ENCODE results near the gene TMED10.
A peak's percentile ranks its signal among the peaks of the same experiment; 100 is the strongest.
"Not testable (repeated sequence)": the region's sequence is repeated elsewhere in the genome, so short reads cannot be mapped to it uniquely, and the experiment has no call there.

The TMED10 gene

DNA sequence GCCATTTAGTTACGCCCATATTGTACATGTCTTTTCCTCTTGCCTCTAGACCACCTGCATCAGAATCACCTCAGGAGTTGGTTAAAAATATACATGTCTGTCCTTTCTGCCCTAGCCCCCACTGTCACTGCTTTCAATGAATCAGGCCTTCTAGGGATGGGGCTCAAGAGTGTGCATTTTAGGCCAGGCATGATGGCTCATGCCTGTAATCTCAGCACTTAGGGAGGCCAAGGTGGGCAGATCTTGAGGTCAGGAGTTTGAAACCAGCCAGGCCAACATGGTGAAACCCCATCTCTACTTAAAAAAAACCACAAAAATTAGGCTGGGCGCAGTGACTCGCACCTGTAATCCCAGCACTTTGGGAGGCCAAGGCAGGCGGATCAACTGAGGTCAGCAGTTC is 13.6 kb upstream of the TMED10 start:
- DNase-seq (ENCODE audit: low read depth): no peak

DNA sequence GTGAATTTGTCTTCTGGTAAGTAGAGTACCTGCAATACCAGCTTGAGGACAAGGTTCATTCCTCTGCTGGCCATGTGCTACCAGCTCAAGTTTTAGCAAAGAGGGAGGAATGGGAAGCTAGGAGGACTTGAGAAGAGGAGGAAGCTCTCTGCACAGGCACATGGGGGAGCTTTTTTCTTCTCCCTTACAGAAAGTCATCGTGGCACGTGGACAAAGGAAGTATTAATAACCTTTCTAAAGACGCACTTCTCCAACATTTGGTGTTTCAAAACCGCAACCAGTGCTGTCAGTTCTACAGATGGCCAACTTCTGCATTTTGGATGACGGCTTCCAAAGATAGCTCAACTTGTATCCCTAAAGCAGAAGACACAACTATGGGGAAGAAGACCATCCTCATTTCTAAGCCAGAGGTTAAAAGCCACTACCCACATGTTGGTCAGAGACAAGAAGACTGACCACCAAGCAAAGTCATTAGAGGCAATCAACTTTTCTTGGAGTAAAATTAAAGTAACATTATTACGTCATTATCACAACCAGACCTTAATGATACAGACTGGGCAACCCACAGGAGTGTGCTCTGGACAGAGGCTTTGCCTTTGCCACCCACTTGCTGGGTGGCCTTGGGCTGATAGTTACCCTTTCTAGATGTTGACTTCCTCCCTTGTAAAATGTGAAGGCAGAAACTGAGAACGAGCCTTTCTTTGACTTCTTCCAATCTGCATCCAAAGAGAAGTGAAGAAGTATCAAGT is 12.3 kb upstream of the TMED10 start:
- peak; percentile 25 for DNase-seq (ENCODE audit: low read depth)

DNA sequence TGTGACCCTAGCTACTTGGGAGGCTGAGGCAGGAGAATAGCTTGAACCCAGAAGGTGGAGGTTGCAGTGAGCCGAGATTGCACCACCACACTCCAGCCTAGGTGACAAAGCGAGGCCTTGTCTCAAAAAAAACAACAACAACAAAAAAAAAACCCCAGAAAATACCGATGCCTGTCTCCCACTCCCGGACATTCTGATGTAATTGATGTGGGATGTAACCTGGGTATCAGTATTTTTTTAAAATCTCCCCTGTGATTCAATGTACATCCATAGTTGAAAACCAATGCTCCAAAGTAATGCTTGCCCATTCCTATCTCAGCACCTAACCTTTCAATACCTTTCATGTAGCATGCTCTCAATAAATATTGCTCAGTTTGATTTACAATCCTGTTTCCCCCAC is 11.7 kb upstream of the TMED10 start:
- no peak for DNase-seq (ENCODE audit: low read depth)

DNA sequence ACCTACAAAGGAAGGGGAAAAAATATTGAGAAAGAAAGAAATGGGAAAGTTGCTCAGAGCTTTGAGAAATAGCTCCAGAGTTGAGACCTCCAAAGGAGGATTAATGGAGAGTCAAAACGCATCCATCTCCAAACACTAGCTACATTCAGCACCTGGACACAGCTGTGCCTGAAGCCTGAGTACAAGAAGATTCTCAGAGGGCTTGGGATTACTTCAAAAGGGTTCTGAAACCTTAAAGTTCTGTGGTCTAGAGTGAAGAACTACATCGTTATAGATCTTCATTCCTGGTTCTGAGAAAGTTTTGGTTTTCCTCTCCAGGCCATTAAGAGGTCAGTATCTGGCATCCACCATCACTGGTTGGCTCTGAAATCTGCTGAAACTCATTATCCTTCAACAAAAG is 10.5 kb upstream of the TMED10 start:
- no peak for DNase-seq (ENCODE audit: low read depth)

DNA sequence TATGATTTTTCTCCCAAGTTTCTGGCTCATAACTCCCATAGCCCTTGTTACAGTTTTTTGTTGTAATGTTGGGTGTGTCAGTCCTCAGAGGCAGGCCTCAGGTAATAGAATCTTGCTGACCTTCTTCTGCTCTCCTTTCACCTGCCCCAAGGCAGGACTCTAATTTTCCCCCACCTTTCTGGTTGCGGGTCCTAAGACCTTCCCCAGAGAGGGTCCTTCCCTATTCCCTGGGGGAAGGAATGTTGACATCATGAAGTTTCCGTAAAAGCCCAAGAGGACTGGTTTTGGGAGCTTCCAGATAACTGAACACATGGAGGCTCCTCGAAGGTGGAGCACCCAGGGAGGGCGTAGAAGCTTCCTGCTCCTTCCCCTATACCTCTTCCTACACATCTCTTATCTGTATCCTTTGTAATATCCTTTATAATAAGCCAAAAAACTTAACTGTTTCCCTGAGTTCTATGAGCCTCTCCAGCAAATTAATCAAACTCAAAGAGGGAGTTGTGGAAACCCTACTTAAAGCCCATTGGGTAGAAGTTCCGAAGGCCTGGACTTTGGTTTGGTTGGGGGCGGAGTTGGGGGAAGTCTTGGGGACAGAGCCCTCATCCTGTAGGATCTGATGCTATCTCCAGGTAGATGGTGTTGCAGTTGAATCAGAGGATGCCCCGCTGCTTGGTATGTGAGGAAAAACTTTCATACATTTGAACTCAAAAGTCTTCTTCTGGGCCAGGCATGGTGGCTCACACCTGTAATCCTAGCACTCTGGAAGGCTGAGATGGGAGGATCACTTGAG is 9.0 kb upstream of the TMED10 start:
- DNase-seq (ENCODE audit: low read depth): no peak

DNA sequence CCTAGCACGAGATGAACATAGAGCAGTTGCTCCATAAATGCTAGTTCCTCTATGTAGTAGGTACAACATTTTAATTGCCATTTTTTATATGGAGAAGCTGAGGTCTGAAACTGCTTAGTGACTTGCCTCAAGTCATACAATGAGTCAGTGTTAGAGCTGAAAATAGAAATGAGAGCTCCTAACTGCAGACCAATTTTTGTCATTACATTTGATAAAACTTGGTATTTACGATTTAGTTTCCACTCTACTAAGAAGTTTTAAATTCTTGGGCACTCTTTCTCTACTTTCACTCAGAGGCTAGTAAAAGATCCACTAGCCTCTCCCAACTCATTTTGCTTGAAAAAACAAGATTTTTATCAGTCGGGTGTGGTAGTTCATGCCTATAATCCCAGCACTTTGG is 8.1 kb upstream of the TMED10 start:
- no peak for DNase-seq (ENCODE audit: low read depth)

DNA sequence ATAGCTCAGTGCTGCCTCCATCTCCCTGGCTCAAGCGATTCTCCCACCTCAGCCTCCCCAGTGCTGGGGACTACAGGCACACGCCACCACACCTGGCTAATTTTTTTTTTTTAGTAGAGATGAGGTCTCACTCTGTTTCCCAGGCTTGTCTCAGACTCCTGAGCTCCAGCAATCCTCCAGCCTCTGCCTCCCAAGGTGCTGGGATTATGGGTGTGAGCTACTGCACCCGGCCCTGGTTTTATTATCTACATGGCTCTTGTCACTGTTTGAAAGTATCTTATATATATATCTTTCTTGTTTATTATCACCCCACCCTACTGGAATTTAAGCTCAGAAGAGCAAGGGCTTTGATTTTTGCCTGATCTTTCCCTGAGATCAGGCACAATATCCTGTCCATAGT is 7.6 kb upstream of the TMED10 start:
- DNase-seq (ENCODE audit: low read depth): no peak

DNA sequence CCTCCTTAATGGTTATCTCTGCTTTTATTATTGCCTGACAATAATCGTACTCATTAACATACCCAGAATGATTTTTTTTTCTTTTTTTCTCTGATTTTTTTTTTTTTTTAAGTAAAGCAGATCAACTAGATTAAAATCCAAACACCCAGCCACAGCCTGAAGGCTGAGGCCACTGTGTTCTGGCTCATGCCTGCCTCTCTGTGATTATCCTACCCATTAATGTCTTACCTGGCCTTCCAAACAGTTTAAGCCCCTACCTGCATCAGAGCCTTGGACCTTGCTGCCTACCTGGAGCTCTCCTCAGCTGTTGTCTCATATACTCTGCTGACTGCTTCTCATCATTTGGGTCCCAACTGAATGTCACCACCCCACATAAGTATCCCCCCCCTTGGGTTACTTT is 6.8 kb upstream of the TMED10 start:
- no peak for DNase-seq (ENCODE audit: low read depth)

DNA sequence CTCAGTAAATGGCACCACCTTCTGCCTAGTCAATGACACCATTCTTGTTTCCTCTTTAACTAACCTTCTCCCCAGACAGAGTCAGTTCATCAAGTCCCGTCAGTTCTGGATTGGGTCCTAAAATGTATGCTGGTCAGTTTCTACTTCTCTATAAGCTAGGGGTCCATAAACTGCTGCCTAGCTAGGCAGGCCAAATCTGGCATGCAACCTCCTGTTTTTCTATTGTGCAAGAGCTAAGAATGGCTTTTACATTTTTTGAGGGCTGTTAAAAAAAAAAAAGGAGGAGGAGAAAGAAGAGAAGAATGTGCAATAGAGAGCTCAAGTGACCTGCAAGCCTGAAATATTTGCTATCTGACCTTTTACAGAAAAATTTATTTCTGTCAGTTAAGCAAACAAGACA is 6.4 kb upstream of the TMED10 start:
- DNase-seq (ENCODE audit: low read depth): no peak

DNA sequence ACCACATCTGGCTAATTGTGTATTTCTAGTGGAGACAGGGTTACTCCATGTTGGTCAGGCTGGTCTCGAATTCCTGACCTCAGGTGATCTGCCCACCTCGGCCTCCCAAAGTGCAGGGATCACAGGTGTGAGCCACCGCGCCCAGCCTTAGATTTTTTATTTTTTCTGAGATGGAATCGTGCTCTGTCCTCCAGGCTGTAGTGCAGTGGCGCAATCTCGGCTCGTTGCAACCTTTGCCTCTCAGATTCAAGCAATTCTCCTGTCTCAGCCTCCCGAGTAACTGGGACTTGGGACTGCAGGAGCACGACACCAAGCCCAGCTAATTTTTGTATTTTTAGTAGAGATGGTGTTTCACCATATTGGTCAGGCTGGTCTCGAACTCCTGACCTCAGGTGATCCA is 5.8 kb upstream of the TMED10 start:
- DNase-seq (ENCODE audit: low read depth): not testable (repeated sequence)

DNA sequence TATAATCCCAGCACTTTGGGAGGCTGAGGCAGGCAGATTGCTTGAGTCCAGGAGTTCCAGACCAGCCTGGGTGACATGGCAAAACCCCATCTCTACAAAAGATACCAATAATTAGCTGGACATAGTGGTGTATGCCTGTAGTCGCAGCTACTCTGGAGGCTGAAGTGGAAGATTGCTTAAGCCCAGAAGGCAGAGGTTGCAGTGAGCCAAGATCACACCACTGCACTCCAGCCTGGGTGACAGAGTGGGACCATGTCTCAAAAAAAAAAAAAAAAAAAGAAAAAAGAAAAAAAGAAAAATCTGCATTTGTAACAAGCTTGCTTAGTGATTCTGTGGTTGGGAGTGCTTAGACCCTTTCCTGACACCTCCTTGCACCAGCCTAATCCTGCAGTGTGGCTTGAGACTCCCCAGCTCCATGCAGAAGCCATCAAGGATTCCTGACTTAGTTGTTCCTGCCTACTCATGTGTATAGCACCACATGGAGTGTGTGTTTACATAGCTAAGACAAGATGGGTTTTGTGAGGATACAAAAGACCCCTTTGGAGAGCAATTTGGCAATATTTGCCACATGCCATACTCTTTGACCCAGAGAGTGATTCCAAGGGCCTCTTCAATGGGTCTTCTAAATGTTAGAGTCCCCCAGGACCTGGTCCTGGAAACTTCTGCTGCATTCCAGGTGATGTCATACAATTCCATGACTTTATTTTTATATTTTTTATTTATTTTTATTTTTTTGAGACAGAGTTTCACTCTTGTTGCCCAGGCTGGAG is 5.1 kb upstream of the TMED10 start:
- no peak for DNase-seq (ENCODE audit: low read depth)

DNA sequence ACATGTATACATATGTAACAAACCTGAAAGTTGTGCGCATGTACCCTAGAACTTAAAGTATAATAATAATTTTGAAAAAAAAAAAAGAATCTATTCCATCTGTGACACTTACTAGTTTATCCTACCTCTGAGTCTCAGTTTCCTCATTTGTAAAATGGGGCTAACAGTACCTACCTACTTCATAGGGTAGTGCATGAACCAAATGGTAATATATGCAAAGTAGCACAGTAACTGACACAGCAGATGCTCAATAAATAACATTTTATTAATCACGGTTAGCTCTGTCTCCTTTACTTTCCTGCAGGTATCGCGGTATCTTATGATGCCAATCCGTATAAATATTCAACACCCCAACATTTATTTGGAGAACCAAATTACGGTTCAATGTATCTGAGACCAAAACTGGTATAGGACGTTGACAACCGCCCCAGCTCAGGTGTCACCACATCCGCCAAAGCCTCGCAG is 703 bp downstream of the TMED10 start:
- DNase-seq (ENCODE audit: low read depth): no peak

DNA sequence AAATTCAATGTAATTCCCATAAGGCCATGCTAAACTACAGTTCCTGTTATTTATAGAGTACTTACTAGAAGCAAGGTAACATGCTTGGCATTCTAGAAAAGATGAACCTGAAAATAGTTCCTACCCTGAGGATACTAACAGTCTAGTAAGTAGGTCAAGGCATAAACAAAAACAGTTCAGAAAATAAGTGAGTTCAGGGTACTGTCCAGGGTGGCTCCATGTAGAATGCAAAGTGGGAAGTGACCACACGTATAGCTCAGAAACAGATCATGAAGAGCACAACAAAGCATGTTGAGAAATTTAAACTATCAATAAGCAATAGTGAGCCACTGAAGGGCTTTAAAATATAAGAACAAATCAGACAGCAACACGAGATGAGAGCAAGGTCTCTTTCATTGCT is 2.3 kb downstream of the TMED10 start:
- no peak for DNase-seq (ENCODE audit: low read depth)

DNA sequence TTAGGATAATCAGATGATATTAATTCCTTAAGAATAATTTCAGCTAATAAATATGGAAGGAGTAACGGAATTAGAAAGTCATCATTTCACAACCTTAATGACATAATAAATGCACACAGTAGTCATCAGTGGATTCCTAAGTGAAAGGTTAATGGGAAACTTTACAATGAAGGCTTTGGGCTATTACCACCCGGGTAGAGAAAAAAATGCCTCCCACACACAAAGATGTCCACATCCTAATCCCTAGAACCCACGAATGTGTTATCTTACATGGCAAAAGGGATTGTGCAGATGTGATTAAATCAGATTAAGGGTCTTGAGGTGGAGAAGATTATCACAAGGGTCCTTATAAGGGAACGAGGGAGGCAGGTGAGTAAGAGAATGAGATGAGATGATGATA is 5.6 kb downstream of the TMED10 start:
- DNase-seq (ENCODE audit: low read depth): no peak

DNA sequence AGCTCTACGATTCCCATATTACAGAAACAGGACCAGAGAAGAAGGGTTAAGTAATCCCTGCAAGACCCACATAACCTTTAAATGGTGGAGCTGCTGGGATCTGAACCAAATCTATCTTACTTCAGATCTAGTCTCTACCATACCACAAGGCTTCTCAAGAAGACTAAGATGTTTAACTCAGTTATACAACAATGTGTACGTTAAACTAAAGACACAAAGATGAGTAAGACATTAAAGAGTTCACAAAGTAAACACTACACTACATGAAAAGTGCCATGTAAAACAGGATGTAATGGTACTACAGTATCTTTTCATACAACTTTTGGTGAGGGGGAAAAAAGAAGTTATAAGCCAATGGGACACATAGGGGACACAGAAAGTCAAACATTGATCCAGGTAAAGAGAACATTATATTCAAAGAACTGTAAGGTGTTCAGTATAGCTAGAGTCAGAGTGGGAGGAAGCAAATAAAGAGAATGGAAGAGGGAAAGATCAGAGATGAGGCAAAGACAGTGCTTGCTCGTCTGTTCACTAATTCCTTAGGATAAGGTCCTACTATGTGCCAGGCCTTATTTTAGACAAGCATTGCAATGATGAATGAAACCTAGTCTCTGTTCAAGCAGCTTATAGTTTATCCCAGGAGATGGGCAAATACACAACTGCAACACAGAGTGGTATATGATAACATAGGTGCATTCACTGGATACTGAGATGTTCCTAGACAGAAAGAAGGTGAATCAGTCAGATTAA is 7.7 kb downstream of the TMED10 start:
- DNase-seq (ENCODE audit: low read depth): no peak

DNA sequence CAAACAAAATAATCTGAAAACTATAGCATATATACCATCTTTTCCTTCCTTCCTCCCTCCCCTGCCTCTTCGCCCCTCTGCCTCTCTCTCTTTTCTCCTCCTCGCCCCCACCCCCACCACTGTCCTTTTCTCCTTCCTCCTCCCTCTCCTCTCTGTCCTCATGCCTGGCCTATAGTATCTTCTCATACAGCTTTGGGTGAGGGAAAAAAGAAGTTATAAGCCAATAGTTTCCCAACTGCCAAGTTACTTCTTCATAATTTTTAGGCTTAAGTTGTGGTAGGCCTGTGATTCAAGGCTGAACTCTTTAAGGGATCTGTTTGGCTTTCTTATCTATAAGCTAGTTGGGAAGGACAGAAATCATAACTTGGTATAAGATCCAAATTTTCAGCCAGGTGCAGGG is 9.1 kb downstream of the TMED10 start:
- DNase-seq (ENCODE audit: low read depth): no peak

DNA sequence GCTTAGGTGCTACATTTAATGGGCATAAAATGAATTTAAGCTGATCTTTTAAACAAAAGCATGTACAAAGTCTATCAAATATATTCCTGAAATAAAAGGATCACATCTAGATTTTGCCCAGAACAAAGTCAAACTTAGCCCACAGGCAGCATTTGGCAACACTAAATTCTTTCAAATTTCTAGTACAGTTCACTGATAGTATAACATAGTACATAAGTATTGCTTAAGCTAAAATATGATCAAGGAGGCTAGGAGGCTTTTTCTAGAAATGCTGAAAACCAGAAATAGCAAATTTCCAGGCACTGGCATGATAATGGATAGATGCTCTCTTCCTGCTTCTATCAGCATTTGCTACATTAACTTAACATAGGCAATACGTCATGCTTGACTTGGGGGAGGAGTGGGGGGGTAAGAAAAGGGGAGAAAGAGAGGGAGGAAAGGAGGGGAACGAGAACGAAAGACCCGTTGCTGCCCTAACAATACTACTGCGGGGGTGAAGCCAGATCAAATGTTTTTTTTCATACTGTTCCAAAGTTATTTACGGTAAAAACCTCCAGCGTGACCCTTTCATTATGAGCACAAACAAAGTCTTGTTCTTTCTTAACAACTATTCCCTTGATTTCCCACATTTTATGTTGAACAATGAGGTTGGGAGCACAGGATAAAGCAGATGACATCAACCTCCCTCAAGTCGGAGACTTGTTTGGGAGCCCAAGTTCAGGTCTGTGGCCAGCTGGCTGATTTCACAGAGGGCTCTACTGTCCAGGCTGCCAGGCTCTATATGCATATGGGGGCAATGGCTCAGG is 10.6 kb downstream of the TMED10 start:
- no peak for DNase-seq (ENCODE audit: low read depth)

DNA sequence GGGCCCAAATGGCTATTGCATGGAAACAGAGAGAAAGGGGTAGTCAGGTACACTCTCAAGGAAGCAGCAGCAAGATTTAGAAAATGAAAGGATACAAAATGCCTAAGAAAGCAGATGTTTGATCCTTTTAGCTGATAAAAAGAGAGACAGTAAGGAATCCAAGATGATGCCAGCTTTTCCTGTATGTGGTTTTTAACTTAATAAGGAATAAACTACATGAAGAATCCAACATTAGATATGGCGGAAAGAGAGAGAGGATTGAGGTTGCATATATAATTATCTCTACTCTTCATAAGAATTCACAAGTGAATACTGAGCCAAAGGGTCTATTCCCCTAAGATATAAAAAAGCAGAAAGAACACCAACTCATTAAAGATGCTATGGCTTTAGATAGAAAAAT is 11.6 kb downstream of the TMED10 start:
- DNase-seq (ENCODE audit: low read depth): no peak

DNA sequence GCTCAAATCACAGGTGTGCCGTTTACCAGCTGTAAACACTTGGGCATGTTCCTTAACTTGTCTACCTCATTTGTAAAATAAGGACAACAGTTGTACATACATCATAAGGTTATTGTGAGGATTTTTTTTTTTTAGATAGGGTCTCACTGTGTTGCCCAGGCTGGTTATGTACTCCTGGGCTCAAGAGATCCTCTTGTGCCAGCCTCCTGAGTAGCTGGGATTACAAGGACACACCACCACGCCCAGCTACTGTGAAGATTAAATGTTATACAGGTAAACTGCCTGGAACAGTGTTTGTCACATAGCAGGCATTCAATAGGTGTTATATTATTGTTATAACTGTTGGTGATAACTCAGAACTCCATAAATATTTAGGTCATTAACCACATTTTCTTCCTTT is 12.7 kb downstream of the TMED10 start:
- no peak for DNase-seq (ENCODE audit: low read depth)

DNA sequence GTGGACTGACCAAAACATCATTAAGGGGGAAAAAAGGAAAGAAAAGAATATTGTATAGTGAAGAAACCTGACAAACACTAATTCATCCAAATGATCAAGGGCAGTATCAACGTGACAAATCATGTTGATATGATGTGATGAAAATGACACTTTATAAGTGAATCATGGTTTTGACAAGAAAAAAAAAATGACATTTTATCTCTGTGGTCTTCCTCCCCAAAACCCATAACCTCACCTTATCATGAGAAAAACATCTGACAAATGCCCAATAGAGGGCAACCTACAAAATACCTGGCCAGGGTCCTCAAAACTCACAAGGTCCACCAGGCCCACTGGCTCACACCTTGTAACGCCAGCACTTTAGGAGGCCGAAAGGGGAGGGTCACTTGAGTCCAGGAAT is 13.8 kb downstream of the TMED10 start:
- no peak for DNase-seq (ENCODE audit: low read depth)
